SJSA1 (cell line): ENCODE results near the gene TTLL9. TPM values are rescaled to one million over a fixed set of nuclear protein-coding genes. Genes with fewer than 3 reads are reported as not detected.
"Not testable (repeated sequence)": the region's sequence is repeated elsewhere in the genome, so short reads cannot be mapped to it uniquely, and the experiment has no call there.

Source experiments
- DNase-seq, 2 experiments: peaks; one replicate each; pipeline ENCODE4 v3.0.0-alpha.2; 2015 to 2020; ENCODE audit warnings: low spot score in 2 of 2, low read depth in 1 of 2
- H3K27ac ChIP-seq: fragments of 250-450 bp; sonication (Bioruptor Pico); 2 replicates; pipeline ENCODE4 v1.5.1; 2020; ENCODE audit warnings: mild to moderate bottlenecking, moderate library complexity
- H3K27me3 ChIP-seq: fragments of 250-450 bp; sonication (Bioruptor Pico); replicated peaks from 2 replicates; pipeline ENCODE4 v1.5.1; 2020; ENCODE audit warnings: mild to moderate bottlenecking, moderate library complexity
- H3K36me3 ChIP-seq: fragments of 250-450 bp; sonication (Bioruptor Pico); 2 replicates; pipeline ENCODE4 v1.5.1; 2020; ENCODE audit warnings: mild to moderate bottlenecking
- H3K4me1 ChIP-seq: fragments of 250-450 bp; sonication (Bioruptor Pico); replicated peaks from 2 replicates; pipeline ENCODE4 v1.6.1; 2021; ENCODE audit warnings: mild to moderate bottlenecking
- H3K4me3 ChIP-seq: fragments of 250-450 bp; sonication (Bioruptor Pico); 2 replicates; pipeline ENCODE4 v1.5.1; 2020; ENCODE audit warnings: mild to moderate bottlenecking
- H3K9me3 ChIP-seq: fragments of 250-450 bp; sonication (Bioruptor Pico); replicated peaks from 2 replicates; pipeline ENCODE4 v1.5.1; 2020; ENCODE audit warnings: mild to moderate bottlenecking
- total RNA-seq: library from RNA; depleted of rRNA; stranded (reverse); fragments of >200 nt; shearing (Covaris generic); gene quantifications from 2 replicates; pipeline ENCODE4 v1.2.3, GENCODE V29; 2014

Gene TTLL9
- total RNA-seq, 1 experiment from 2014 or later, result not detected

DNA sequence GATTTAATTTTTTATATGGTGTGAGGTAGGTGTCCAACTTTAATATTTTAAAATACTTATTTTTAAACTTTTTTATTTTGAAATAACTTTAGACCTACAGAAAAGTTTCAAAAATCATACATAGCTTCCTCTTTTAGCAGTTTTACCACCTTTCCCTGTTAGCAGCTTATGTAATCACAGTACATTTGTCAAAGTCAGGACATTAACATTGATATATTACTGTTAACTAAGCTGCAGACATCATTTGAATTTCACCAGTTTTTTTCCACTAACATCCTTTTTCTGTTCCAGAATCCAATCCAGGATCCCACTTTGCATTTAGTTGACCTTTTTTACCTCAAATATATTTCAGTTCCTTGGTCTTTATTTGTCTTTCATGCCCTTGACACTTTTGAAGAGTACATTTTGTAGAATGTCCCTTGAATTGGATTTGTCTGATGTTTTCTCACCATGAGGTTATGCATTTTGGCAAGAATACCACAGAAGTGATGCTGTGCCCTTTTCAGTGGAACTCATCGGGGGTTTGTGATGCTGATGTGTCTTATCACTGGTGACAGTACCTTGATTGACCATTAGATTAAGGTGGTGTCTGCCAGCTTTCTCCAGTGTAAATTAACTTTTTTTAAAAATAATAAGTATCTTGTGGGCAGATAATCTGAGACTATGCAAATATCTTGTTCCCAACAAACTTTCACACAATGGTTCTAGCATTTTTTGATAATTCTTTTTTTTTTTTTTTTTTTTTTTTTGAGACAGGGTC is 33.4 kb downstream of the TTLL9 start:
- H3K27me3 ChIP-seq, result no peaks in the 10 kb centered on the region; the same call in 1 of the 2 replicates
- H3K4me3 ChIP-seq, result no peak overlapping the region
- no peaks in the 10 kb centered on the region for H3K36me3 ChIP-seq
- no peak overlapping the region for H3K27ac ChIP-seq
- no peaks in the 10 kb centered on the region for H3K4me1 ChIP-seq
- no peak for DNase-seq
- H3K9me3 ChIP-seq, result no peaks in the 10 kb centered on the region

DNA sequence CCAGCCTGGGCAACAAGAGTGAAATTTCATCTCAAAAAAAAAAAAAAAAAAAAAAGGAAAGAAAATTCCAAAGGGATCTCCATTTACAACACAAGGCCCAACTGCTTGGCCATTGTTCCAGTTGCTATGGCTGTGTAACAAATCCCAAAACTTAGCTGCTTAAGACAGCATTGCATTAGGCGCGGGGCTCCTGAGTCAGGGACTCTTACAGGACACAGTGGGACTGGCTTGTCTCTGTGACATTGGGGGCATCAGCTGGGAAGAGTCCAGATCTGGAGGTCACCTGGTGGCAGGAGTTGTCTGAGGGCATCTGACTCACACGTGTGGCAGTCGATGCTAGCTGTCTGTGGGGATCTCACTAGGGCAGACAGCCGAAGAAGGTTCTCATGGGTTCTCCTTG is 35.6 kb downstream of the TTLL9 start:
- DNase-seq, result no peak
- no peaks in the 10 kb centered on the region for H3K4me1 ChIP-seq
- no peaks in the 10 kb centered on the region for H3K9me3 ChIP-seq
- no peak overlapping the region for H3K27ac ChIP-seq
- no peaks in the 10 kb centered on the region for H3K36me3 ChIP-seq
- no peak overlapping the region for H3K4me3 ChIP-seq
- no peaks in the 10 kb centered on the region; the same call in 1 of the 2 replicates for H3K27me3 ChIP-seq

DNA sequence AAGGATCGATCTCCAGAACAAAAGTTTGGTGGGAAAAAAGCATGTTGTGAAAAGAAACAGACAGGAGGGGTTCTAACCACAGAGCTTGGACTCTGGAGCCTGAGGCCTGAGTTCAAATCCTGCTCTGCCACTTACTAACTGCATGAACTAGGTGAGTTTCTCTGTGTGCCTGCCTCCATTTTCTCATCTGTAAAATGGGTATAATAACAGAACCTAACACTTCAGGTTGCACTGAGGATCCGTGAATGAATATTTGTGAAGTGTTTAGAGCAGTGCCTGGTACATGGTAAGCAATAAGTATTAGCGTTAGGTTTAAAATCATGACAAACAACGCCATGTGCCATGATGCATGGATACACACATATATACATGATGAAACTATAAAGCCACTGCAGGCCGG is 36.6 kb downstream of the TTLL9 start:
- Histone ChIP-seq H3K4me1 (no peaks in the 10 kb centered on the region), H3K4me3 (no peak overlapping the region), H3K9me3 (no peaks in the 10 kb centered on the region), H3K27me3 (no peaks in the 10 kb centered on the region; the same call in 1 of the 2 replicates), H3K27ac (no peak overlapping the region), H3K36me3 (no peaks in the 10 kb centered on the region)
- DNase-seq, result no peak

DNA sequence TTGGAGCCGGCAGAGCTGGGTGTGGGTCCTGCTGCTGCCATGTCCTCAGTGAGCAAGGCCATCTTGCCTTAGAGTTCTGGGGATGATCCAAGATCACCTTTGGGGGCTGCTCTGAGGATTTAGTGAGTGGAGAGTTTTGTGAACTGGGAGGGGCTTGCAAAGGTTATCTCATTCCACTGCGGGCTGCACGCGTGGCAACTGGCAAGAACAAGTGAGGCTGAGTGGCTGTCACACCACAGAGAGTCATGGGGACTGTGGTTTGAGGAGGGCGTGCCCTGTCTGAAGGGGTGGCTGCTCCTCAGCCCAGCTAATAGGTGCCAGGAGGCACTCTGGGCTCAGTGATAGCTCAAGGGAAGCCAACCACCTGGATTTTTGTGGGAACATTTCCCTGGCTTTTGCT is 37.6 kb downstream of the TTLL9 start:
- Histone ChIP-seq H3K27ac (no peak overlapping the region), H3K36me3 (no peaks in the 10 kb centered on the region), H3K9me3 (no peaks in the 10 kb centered on the region), H3K4me3 (no peak overlapping the region), H3K4me1 (no peaks in the 10 kb centered on the region), H3K27me3 (no peaks in the 10 kb centered on the region; the same call in 1 of the 2 replicates)
- DNase-seq, result no peak

DNA sequence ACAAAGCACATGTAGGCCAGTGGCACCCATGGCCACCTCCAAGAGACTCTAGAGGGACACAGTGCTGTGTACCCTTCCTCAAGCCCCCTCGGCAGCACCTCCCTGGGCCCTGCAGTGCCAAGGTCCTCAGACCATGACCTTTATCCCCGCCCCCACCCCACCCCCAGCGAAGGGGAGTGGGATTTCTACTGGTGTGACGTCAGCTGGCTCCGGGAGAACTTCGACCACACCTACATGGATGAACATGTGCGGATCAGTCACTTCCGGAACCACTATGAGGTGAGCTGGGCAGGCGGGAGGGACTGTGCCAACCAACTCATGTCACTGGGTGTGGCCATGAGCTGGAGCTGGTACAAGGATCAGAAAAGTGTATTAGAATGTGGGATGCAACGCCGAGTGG is 38.0 kb downstream of the TTLL9 start:
- H3K36me3 ChIP-seq, result no peaks in the 10 kb centered on the region
- no peaks in the 10 kb centered on the region for H3K27me3 ChIP-seq
- no peaks in the 10 kb centered on the region for H3K9me3 ChIP-seq
- H3K27ac ChIP-seq, result no peak overlapping the region
- DNase-seq, result no peak
- no peaks in the 10 kb centered on the region for H3K4me1 ChIP-seq
- H3K4me3 ChIP-seq, result no peak overlapping the region

DNA sequence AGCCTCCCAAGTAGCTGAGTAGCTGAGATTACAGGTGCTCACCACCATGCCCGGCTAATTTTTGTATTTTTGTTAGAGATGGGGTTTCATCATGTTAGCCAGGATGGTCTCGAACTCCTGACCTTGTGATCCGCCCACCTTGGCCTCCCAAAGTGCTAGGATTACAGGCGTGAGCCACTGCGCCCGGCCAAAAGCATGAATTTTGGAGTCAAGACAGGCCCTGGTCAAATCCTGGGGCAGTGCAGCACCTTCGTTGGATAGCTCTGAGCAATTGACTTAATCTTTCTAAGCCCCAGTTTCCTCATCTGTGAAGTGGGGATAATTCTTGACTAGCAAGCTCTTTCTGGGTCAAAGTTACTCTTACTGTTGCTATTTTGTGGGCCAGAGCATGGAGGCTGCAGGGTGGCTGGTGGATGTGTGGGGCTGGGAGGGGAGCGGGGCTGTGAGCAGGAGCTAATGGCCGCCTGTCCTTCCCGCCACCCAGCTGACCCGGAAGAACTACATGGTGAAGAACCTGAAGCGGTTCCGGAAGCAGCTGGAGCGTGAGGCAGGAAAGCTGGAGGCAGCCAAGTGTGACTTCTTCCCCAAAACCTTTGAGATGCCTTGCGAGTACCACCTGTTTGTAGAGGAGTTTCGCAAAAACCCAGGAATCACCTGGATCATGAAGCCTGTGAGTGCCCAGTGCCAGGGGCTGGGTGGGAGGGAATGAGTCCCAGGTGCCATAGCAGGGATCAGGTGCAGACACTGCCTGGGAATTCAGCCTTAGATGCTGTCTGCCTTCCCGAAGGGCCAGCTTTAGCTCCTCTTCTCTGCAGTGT is 39.0 kb downstream of the TTLL9 start:
- no peaks in the 10 kb centered on the region for H3K27me3 ChIP-seq
- DNase-seq, result no peak

DNA sequence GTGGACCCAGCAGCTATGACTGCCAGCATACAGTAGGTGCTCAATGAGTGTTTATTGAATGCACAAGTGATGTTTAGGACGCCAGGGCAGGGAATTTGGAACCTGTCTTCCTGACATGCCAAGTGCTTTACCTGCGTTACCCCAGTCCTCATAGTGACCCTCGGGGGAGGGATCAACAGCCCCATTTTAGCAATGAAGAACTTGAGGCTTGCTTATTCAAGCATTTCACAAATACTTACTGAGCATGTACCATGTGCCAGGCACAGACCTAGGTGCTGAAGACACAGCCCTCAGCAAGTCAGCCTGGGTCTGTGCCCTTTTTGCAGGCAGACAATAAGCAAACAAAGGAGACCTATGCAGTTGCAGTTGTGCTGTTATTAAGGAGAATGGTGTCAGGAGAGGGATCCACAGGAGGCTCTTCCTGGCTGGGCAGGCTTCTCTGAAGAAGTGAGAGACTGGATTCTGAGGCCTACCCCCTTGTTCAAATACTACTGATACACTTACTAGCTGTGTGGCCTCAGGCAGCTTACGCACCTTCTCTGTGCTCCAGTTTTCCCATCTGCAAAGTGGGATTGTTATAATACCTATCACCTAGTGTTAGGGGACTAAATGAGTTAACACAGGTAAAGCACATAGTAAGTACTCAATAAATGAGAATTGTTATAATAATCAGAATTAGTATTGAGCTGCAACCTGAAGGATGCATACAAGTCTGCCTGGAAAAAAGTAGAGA is 39.8 kb downstream of the TTLL9 start:
- Histone ChIP-seq H3K27ac (no peak overlapping the region), H3K4me1 (no peaks in the 10 kb centered on the region), H3K4me3 (no peak overlapping the region), H3K27me3 (no peaks in the 10 kb centered on the region), H3K36me3 (no peaks in the 10 kb centered on the region), H3K9me3 (no peaks in the 10 kb centered on the region)
- no peak for DNase-seq

More for the DNA sequence above, 39.0 kb downstream of the TTLL9 start:
- no peaks in the 10 kb centered on the region for H3K9me3 ChIP-seq
- H3K4me3 ChIP-seq, result no peak overlapping the region
- H3K4me1 ChIP-seq, result no peaks in the 10 kb centered on the region
- no peak overlapping the region for H3K27ac ChIP-seq
- no peaks in the 10 kb centered on the region for H3K36me3 ChIP-seq

DNA sequence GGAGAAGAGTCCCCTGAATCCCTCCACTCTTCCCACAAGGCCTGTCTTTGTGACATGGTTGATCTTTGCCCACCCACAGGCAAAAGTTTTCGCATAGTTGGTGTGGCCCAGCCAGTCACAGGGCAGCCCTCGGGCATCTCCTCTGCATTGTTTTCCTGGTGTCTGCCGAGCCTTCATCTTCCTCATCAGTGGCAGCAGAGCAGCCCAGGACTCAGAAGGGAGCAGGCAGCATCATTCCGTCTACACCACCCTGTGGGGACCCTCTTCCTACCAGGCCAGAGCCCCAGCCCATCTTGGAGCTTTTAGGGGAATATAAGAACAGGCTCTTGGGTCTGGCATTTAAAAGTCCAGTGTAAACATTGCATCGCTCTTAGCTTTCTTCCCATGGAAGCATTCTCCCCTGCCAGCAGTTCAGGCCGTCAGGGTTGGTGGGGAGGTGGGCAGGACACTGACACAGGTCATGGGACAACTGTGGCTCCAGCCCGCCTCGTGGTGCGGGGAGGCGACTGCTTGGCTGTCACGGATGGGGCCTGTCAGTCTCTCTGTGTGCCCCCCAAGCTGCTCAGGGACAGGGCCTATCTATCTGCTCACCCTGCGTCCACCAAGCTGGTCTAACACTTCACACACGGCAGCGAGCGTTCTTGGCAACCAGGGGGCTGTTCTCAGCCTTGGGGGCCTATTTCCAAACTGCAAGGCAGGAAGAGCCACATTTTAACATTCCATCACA is 43.2 kb downstream of the TTLL9 start:
- DNase-seq, result no peak
- no peaks in the 10 kb centered on the region for H3K9me3 ChIP-seq
- no peak overlapping the region for H3K4me3 ChIP-seq
- H3K4me1 ChIP-seq, result no peaks in the 10 kb centered on the region
- H3K36me3 ChIP-seq, result no peaks in the 10 kb centered on the region
- H3K27me3 ChIP-seq, result no peaks in the 10 kb centered on the region
- no peak overlapping the region for H3K27ac ChIP-seq

DNA sequence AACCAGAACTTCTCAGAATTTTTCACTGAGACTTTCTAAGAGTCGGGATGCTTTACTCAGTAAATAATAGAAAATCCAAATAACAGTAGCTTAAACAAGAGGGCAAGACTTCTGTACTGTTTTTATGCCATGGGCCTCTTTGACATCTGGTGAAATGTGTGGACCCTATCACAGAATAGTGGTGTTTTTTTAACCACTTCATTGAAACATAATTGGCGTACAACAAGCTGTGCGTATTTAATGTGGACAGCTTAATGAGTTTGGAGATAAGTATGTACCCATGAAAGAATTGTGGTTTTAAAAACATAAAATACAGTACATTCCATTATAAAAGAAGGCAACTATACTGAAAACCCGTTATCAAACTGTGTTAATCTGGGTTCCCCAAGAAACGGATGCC is 43.7 kb downstream of the TTLL9 start:
- H3K27me3 ChIP-seq, result no peaks in the 10 kb centered on the region

DNA sequence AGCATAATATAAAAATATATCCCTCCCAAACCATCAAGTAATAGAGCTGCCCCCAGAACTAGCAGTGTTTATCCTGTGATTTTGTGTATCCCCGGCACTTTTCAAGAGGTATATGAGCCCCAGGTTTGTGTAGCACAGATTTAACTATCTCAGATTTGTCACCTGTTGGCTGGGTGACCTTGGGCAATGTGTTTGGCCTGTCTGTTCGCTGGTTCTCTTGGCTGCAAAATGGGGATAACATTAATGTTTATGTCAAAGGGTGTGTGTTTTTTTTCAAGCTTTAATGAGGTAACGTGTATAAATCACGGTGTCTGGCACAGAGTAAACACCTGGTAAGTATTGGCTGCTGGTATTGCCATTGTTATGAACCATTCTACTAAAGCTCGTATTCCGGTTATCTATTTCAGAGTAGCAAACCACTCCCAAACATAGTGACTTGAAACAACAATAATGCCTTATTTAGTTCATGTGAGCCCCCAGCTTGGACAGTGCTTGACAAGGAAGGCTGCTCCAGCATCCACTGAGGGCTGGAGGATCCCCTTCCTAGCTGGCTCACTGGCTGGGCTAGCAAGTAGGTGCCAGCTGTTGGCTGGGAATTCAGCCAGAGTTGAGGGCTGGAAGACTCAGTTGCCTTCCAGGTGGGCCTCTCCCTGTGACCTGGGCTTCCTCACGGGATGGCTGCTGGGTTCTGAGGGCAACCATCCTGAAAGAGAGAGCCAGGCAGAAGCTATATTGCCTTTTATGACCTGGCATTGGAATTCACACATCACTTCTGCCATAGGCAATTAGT is 45.3 kb downstream of the TTLL9 start:
- Histone ChIP-seq H3K4me1 (no peaks in the 10 kb centered on the region), H3K4me3 (no peak overlapping the region), H3K36me3 (no peaks in the 10 kb centered on the region), H3K27ac (no peak overlapping the region), H3K9me3 (no peaks in the 10 kb centered on the region), H3K27me3 (no peaks in the 10 kb centered on the region)
- DNase-seq, result no peak

More for the DNA sequence above, 43.7 kb downstream of the TTLL9 start:
- H3K36me3 ChIP-seq, result no peaks in the 10 kb centered on the region
- H3K4me1 ChIP-seq, result no peaks in the 10 kb centered on the region
- no peaks in the 10 kb centered on the region for H3K9me3 ChIP-seq
- no peak overlapping the region for H3K27ac ChIP-seq
- no peak for DNase-seq
- no peak overlapping the region for H3K4me3 ChIP-seq

DNA sequence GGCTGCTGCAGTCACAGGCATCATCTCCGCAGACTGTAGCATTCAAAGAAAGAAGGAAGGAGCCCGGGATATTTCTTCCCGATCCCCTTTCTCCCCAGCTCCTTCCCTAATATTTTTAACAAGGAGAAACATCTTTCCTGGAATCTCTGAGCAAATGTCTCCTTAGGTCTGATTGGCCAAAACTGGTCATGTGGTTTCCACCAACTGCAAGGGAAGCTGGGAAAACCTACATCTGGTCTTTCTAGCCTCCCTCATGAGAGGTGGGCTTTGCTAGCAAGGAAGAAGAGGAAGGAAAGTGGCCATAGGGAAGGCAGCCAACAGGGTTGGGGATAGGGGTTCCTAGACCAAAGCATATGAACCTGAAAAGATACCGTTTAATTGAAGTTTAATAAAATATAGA is 46.3 kb downstream of the TTLL9 start:
- Histone ChIP-seq H3K27me3 (no peaks in the 10 kb centered on the region), H3K36me3 (no peaks in the 10 kb centered on the region), H3K27ac (no peak overlapping the region)

DNA sequence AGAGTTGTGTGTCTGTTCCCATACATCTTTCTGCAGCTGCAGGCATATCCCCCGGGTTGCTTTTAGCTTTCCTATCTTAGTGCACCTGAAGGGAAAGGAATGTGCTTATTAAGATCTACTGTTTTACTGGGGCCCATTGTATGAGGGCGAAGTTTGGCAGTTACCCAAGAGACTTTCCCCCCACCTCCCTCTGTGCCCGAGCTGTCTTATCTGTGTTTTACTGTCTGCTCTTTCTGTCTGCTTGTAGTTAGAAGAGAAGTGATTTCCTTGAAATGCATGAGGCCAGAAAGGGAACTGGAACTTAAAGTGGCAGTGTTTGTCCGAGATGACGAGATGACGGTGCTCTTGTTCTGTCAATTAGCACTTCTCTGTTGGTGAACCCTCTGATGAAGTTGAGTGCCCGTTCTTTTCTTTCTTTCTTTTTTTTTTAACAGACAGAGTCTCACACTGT is 47.6 kb downstream of the TTLL9 start:
- H3K36me3 ChIP-seq, H3K4me1 ChIP-seq, DNase-seq, H3K27ac ChIP-seq, H3K9me3 ChIP-seq, H3K4me3 ChIP-seq, H3K27me3 ChIP-seq: not testable (repeated sequence)

More for the DNA sequence above, 46.3 kb downstream of the TTLL9 start:
- H3K9me3 ChIP-seq, result no peaks in the 10 kb centered on the region
- DNase-seq, result no peak
- H3K4me1 ChIP-seq, result no peaks in the 10 kb centered on the region
- no peak overlapping the region for H3K4me3 ChIP-seq
